Activated T-helper 1 cell treated with anti-CD3 and anti-CD28 coated beads, Interleukin-12 subunit alpha, Interleukin-12 subunit beta, Interleukin-2, Interleukin-4 antibody, amounts not matched to agents 30 ng/mL and 10 ng/mL and 1 ng/mL, durations not matched to agents 14 hours and 24 hours and 36 hours (primary cell): Measurements from ENCODE around the gene NR3C2. TPM values are rescaled to one million over a fixed set of nuclear protein-coding genes. Genes with fewer than 3 reads are reported as not detected.
"Not testable (repeated sequence)": the region's sequence is repeated elsewhere in the genome, so short reads cannot be mapped to it uniquely, and the experiment has no call there.

Source experiments
- DNase-seq: peaks from one replicate; pipeline ENCODE4 v3.0.0; 2021; ENCODE audit warnings: low spot score
- H3K27ac Mint-ChIP-seq: one replicate; pipeline ENCODE4 v1.8.0; 2021; ENCODE audit warnings: mild to moderate bottlenecking, mixed read lengths
- H3K27me3 Mint-ChIP-seq: one replicate; pipeline ENCODE4 v1.8.0; 2022; ENCODE audit warnings: mild to moderate bottlenecking, moderate library complexity, mixed read lengths; ENCODE audit not compliant: insufficient read depth
- H3K36me3 Mint-ChIP-seq: one replicate; pipeline ENCODE4 v1.8.0; 2021; ENCODE audit warnings: low read depth, mixed read lengths
- H3K4me1 Mint-ChIP-seq: one replicate; pipeline ENCODE4 v1.8.0; 2021; ENCODE audit warnings: low read depth, mixed read lengths
- H3K4me3 Mint-ChIP-seq: one replicate; pipeline ENCODE4 v1.8.0; 2021; ENCODE audit warnings: mild to moderate bottlenecking, moderate library complexity, mixed read lengths
- H3K9me3 Mint-ChIP-seq: one replicate; pipeline ENCODE4 v1.8.0; 2021; ENCODE audit warnings: mixed read lengths
- intact Hi-C: fragments of 100-400 bp; cut with micrococcal nuclease; formaldehyde crosslinking; loops from one replicate; pipeline ENCODE4 v1.15.1; 2024
- total RNA-seq: library from RNA; stranded (reverse); gene quantifications from 2 replicates; pipeline ENCODE4 v1.2.3, GENCODE V29; 2022

NR3C2 gene
- total RNA-seq, 1 donor from 2014 or later = 0.29 TPM

DNA sequence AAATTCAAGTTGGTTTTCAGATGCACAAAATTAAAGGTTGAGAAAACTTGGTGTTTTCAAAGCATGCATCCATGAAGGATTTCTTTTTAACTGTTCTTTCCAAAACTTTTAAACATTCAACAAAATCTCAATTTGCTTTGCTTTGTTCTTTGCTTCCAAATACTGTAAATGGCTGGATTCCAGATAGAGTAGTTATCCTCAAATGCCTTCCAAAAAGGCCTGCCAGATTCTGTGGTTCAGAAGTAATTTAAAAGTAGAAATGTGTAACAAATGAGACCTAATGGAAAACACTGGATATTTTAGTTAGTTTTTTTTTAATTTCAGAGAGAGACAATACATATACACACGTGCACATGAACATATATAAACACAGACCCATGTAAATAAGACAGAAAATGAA is 97.3 kb downstream of the NR3C2 start:
- intact Hi-C loops = no loop called here
- H3K27me3 Mint-ChIP-seq = no peaks in the 10 kb centered on the region
- H3K36me3 Mint-ChIP-seq = no peaks in the 10 kb centered on the region
- H3K4me3 Mint-ChIP-seq = no peak overlapping the region
- no peaks in the 10 kb centered on the region for H3K4me1 Mint-ChIP-seq
- no peak for DNase-seq
- no peaks in the 10 kb centered on the region for H3K9me3 Mint-ChIP-seq
- no peak overlapping the region for H3K27ac Mint-ChIP-seq

DNA sequence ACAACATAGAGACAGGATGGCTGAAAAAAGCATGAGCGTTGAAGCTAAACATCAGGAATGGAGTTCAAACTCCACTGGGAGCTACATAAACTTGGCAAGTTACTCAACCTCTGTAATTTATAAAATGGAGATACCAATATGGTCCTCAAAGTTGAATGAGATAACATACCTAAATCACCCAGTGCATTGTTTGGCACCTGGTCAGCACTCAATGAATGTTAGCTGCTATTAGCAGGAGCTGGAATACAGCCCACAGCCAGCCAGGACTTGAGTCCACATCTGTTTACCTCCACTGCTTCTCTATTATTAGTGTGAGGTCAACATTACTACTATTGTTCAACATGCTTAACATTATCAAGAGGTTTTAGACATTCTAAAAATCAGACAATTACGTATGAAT is 97.9 kb downstream of the NR3C2 start:
- no peak for DNase-seq
- H3K4me1 Mint-ChIP-seq = no peaks in the 10 kb centered on the region
- no peaks in the 10 kb centered on the region for H3K27me3 Mint-ChIP-seq
- no peak overlapping the region for H3K4me3 Mint-ChIP-seq
- H3K36me3 Mint-ChIP-seq = no peaks in the 10 kb centered on the region
- intact Hi-C loops = no loop called here
- H3K9me3 Mint-ChIP-seq = no peaks in the 10 kb centered on the region
- H3K27ac Mint-ChIP-seq = no peak overlapping the region

DNA sequence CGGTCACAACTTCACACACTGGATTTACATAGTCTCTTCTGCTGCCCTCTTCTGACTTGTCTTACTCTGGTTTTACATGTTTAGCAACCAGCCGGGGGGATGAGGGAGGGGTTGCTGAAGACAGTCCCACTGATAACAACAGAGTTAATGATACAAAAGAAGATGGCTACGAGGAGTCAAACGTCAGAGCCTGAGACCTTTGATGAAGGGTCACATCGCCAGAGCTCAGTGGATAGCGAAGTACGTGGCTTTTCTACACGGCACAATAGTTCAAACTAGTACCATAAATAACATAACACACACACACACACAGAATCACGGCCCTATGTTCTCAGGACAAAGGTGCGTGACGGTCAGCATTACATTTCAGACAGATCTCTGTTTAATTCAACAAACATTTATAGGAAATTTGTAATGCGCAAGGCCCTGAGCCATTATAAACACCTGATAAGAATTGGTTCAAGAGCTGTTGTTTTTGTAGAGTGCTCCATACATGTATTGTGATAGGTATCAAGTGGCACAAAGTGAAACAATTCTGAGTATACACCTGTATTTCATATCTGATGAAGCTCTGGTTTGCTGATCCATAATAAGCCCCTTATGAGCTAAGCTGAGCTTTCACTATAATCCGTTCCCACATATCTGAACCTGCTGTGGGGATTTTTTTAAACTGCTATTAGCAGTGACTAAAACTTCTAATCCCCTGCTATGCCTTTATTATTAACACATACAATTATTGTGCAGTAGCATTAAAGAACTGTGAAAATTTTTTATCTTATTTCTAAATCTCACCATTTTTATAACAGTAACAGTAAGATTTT is 100.0 kb downstream of the NR3C2 start:
- Mint-ChIP-seq H3K27ac (no peak overlapping the region), H3K4me1 (no peaks in the 10 kb centered on the region), H3K4me3 (no peak overlapping the region), H3K36me3 (no peaks in the 10 kb centered on the region), H3K9me3 (no peaks in the 10 kb centered on the region), H3K27me3 (no peaks in the 10 kb centered on the region)
- intact Hi-C loops = no loop called here
- no peak for DNase-seq

DNA sequence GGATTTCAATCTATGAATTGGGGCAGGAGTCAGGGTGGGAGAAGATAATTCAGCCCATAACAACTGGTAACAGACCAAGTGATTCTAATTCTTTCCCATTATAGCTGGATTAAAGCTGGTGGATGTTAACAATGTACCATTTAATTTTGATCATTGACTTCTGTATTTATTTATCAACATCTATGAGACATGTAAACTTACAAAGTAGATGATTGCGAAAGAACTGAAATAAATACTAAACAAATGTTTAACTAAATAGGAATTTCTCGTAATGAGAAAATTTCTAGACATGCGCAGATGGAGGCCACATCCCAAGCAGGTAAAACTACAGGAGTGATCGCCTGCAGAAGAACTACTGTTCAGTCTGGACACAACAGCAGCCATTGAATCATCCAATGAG is 107.1 kb downstream of the NR3C2 start:
- no peak for DNase-seq
- H3K27me3 Mint-ChIP-seq = no peaks in the 10 kb centered on the region
- no peaks in the 10 kb centered on the region for H3K36me3 Mint-ChIP-seq
- intact Hi-C loops = no loop called here
- no peak overlapping the region for H3K4me3 Mint-ChIP-seq
- H3K4me1 Mint-ChIP-seq = no peaks in the 10 kb centered on the region
- H3K27ac Mint-ChIP-seq = no peak overlapping the region
- no peaks in the 10 kb centered on the region for H3K9me3 Mint-ChIP-seq

DNA sequence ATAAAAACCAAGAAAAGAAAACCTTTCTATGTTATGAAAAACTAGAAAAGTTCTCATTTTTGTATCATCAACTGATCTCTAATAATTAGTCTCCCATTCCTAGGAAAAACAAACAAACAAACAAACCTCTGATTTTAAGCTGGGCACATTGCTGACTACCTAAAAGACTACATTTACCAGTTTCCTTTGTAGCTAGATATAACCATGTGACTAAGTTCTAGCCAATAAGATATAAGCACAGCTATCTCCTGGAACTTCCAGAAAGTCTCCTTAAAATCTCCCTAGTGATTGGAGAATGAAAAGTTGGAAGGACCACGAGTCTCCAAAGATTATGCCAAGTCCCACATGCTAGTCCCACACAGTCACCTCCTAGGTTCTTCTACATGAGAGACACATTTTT is 108.9 kb downstream of the NR3C2 start:
- no peak for DNase-seq
- H3K4me3 Mint-ChIP-seq = no peak overlapping the region
- no peaks in the 10 kb centered on the region for H3K9me3 Mint-ChIP-seq
- no peaks in the 10 kb centered on the region for H3K36me3 Mint-ChIP-seq
- no peak overlapping the region for H3K27ac Mint-ChIP-seq
- no peaks in the 10 kb centered on the region for H3K4me1 Mint-ChIP-seq
- intact Hi-C loops = no loop called here
- H3K27me3 Mint-ChIP-seq = no peaks in the 10 kb centered on the region

DNA sequence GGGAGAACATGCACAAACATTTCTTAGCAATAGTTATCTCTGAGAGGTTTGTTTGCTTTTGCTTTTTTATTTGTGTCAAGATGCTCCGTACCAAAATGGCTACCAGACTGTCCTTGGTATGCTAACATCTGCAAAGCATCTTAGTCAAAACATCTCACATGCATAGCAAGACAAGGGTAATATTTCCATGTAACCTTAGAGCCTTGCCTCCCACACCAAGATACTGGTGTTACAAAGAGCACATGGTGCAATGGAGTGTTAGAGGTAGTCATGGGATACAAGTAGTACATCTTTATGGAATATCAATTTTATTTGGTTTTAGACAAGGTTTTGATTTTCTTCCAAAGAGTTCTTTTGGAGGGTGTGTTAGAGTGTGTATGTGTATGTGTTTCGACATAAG is 109.7 kb downstream of the NR3C2 start:
- no peak overlapping the region for H3K27ac Mint-ChIP-seq
- no peaks in the 10 kb centered on the region for H3K9me3 Mint-ChIP-seq
- H3K4me1 Mint-ChIP-seq = no peaks in the 10 kb centered on the region

DNA sequence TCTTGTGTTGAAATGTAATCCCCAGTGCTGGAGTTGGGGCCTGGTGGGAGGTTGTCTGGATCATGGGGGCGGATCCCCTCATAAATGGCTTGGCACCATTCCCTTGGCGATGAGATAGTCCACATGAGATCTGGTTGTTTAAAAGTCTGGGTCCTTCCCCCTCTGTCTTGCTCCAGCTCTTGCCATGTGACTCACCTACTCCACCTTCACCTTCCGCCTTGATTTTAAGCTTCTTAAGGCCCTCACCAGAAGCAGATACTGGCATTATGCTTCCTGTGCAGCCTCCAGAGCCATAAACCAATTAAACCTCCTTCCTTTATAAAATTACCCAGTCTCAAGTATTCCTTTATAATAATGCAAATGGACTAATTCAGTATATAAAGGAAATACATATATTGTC is 111.5 kb downstream of the NR3C2 start:
- no peaks in the 10 kb centered on the region for H3K36me3 Mint-ChIP-seq
- no peak overlapping the region for H3K4me3 Mint-ChIP-seq
- no peak overlapping the region for H3K27ac Mint-ChIP-seq
- no peak for DNase-seq
- H3K9me3 Mint-ChIP-seq = no peaks in the 10 kb centered on the region
- no peaks in the 10 kb centered on the region for H3K4me1 Mint-ChIP-seq
- intact Hi-C loops = no loop called here
- H3K27me3 Mint-ChIP-seq = no peaks in the 10 kb centered on the region

More for the DNA sequence above, 109.7 kb downstream of the NR3C2 start:
- no peak overlapping the region for H3K4me3 Mint-ChIP-seq
- no peaks in the 10 kb centered on the region for H3K27me3 Mint-ChIP-seq
- intact Hi-C loops = no loop called here
- H3K36me3 Mint-ChIP-seq = no peaks in the 10 kb centered on the region
- DNase-seq = no peak

DNA sequence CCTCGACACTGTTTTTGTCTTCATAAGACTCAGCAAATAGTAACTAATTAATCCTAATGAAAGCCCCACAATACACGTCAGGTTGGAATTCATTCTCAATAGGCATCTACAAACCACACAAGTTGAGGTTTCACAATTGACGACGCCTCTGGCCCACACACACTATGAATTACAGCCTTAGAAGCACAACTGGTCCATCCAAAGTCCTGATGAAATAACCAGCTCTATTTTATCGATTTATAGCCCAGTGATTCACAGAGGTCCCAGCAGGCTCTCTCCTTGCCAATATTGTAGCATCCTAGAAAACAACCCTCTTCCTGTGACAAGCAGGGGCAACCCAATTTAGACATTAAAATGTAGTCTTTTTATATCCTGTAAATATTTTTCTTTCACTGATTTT is 112.1 kb downstream of the NR3C2 start:
- Mint-ChIP-seq H3K27me3 (no peaks in the 10 kb centered on the region), H3K9me3 (no peaks in the 10 kb centered on the region), H3K4me3 (no peak overlapping the region), H3K4me1 (no peaks in the 10 kb centered on the region), H3K27ac (no peak overlapping the region), H3K36me3 (no peaks in the 10 kb centered on the region)
- DNase-seq = no peak
- intact Hi-C loops = no loop called here

DNA sequence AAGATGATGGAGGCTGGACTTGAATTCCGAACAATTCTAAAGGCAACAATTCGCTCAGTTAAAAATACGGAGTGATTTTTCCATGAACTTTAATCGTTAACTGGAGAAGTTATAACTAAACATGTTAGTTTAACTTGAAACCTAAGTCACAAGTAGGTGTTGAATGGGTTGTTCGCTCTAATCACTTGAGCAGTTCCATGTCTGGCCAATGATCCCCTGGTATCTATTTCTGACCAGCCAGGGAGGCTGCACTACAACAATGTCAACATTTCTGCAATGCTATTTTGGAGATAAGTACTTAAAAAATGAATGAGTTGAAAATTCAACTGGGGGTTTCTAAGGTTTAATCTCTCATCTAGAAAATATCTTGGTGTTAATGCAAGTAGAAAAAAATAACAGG is 112.5 kb downstream of the NR3C2 start:
- Mint-ChIP-seq H3K27ac (no peak overlapping the region), H3K4me1 (no peaks in the 10 kb centered on the region), H3K9me3 (no peaks in the 10 kb centered on the region), H3K4me3 (no peak overlapping the region), H3K36me3 (no peaks in the 10 kb centered on the region), H3K27me3 (no peaks in the 10 kb centered on the region)
- no peak for DNase-seq
- intact Hi-C loops = no loop called here

DNA sequence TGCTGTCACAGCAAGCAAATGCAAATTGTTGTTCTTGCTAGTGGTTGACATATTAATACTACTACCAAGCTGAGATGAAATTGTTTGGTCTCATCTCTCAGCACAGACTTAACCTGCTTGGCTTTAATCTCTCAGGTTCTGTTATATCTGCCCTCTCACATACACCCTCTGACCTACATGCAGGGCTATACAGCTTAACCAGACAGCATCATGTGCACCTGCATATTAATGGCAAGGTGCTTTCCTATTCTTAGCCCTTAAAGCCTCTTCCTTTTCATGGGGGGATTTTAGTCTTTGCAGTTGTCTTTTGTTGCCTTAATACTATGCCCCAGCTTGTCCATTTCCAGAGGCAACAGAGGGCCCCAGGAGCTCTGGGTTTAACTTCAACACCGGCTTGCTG is 114.5 kb downstream of the NR3C2 start:
- Mint-ChIP-seq H3K27me3 (no peaks in the 10 kb centered on the region), H3K27ac (no peak overlapping the region), H3K4me3 (no peak overlapping the region), H3K4me1 (no peaks in the 10 kb centered on the region), H3K36me3 (no peaks in the 10 kb centered on the region), H3K9me3 (peaks cover 7% of the 10 kb centered on the region)
- DNase-seq = no peak
- intact Hi-C loops = no loop called here

DNA sequence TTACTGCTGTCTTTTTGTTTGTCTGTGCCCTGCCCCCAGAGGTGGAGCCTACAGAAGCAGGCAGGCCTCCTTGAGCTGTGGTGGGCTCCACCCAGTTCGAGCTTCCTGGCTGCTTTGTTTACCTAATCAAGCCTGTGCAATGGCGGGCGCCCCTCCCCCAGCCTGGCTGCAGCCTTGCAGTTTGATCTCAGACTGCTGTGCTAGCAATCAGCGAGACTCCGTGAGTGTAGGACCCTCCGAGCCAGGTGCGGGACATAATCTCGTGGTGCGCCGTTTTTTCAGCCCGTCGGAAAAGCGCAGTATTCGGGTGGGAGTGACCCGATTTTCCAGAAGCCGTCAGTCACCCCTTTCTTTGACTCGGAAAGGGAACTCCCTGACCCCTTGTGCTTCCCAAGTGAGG is 118.9 kb downstream of the NR3C2 start:
- H3K27me3 Mint-ChIP-seq, H3K36me3 Mint-ChIP-seq, H3K27ac Mint-ChIP-seq, DNase-seq, H3K4me1 Mint-ChIP-seq, H3K9me3 Mint-ChIP-seq, intact Hi-C loops: not testable (repeated sequence)
- H3K4me3 Mint-ChIP-seq = peak overlapping the region; percentile 15

DNA sequence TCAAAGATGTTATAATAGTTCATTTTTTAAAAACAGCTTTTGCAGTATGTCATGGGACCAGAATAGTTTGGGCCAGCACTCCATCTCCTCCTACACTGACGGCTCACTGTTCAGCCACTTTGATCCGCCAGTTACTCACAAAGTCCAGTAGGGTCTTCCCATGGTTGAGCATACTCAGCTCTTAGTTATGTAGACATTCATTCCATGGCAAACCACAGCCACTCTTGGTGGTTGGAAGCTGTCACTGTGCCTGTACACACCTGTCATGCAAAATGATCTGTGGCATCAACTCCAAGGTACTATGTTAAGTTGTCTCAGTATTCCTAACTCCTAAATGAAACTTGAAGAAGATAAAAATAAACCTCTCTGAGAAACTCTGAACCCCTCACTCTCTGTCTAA is 127.2 kb downstream of the NR3C2 start:
- no peaks in the 10 kb centered on the region for H3K36me3 Mint-ChIP-seq

DNA sequence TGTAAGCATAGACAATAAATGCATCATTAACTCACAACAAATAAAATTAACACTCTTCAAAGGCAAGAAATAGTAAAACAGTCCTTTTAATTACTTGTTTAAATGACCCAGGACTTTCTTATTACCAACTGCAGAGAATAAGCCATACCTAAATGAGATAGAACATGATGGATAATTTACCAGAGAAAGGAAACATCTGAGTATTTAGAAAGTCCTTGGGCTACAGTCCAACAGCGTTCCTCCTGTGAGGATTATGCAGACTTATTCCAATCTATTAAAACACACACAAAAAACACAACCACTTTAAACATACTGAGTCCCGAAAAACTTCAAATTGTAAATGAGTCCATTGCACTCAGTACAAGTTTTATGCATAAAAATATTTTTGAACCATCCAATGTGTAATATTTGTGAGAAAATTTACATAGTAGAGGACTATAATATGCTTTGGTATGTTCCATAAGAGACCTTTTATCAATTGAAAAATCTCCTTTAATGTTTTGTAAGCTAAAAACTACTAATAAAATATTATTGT is 129.2 kb downstream of the NR3C2 start:
- DNase-seq = no peak
- Mint-ChIP-seq H3K4me1 (no peaks in the 10 kb centered on the region), H3K27ac (no peak overlapping the region), H3K4me3 (no peak overlapping the region), H3K36me3 (no peaks in the 10 kb centered on the region), H3K27me3 (no peaks in the 10 kb centered on the region), H3K9me3 (no peaks in the 10 kb centered on the region)
- intact Hi-C loops = no loop called here

More for the DNA sequence above, 127.2 kb downstream of the NR3C2 start:
- Mint-ChIP-seq H3K4me1 (no peaks in the 10 kb centered on the region), H3K9me3 (no peaks in the 10 kb centered on the region), H3K27me3 (no peaks in the 10 kb centered on the region), H3K27ac (no peak overlapping the region), H3K4me3 (no peak overlapping the region)
- intact Hi-C loops = no loop called here
- DNase-seq = no peak

DNA sequence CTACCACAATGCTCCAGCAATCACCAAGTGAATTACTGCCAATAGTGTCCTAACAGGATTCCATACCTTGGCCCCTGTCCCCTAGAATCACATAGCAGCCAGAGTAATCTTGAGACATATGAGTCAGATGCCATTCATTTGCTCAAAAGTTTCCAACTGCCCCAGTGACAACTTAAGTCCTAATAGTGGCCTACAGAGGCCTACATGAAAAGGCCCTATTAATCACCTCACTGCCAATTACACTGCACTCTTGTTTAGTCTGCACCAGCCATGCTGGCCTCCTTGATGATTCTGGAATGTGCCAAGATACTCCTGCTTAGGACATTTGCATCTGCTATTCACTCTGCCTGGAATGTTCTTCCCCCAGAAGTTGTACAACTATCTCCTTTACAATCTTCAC is 130.7 kb downstream of the NR3C2 start:
- intact Hi-C loops = no loop called here
- no peaks in the 10 kb centered on the region for H3K27me3 Mint-ChIP-seq
- H3K4me1 Mint-ChIP-seq = no peaks in the 10 kb centered on the region
- no peak overlapping the region for H3K27ac Mint-ChIP-seq
- no peak overlapping the region for H3K4me3 Mint-ChIP-seq
- no peak for DNase-seq
- no peaks in the 10 kb centered on the region for H3K9me3 Mint-ChIP-seq
- no peaks in the 10 kb centered on the region for H3K36me3 Mint-ChIP-seq
